Stimulated activated CD8-positive, alpha-beta memory T cell treated with anti-CD3 and anti-CD28 coated beads, Interleukin-4, amount 100 ng/mL, for 48 hours (primary cell): ENCODE data around the gene NBEAL2.
"Not testable (repeated sequence)": the region's sequence is repeated elsewhere in the genome, so short reads cannot be mapped to it uniquely, and the experiment has no call there.

Experiments used
- DNase-seq: peaks from one replicate; pipeline ENCODE4 v3.0.0-alpha.2; 2020

NBEAL2 gene

GRCh38 chr3:46946856-46947545, 32.5 kb upstream of the NBEAL2 start:
- peak; percentile 77 for DNase-seq

GRCh38 chr3:46947546-46947901, 31.9 kb upstream of the NBEAL2 start:
- DNase-seq, result no peak

- DNase-seq, result peak; percentile 78
Observed at GRCh38 chr3:46947981-46948791, 31.3 kb upstream of the NBEAL2 start.

- DNase-seq, result no peak
Observed at GRCh38 chr3:46948830-46949671, 30.4 kb upstream of the NBEAL2 start.

GRCh38 chr3:46950177-46950576, 29.3 kb upstream of the NBEAL2 start:
- no peak for DNase-seq

GRCh38 chr3:46950650-46951241, 28.7 kb upstream of the NBEAL2 start:
- DNase-seq, result no peak

GRCh38 chr3:46952813-46953212, 26.7 kb upstream of the NBEAL2 start:
- DNase-seq, result no peak

GRCh38 chr3:46953234-46954010, 26.0 kb upstream of the NBEAL2 start:
- no peak for DNase-seq

- no peak for DNase-seq
Observed at GRCh38 chr3:46954178-46954577, 25.3 kb upstream of the NBEAL2 start.

- DNase-seq, result no peak
Observed at GRCh38 chr3:46955157-46955556, 24.3 kb upstream of the NBEAL2 start.

GRCh38 chr3:46955801-46956259, 23.6 kb upstream of the NBEAL2 start:
- DNase-seq, result no peak

GRCh38 chr3:46957092-46957820, 22.2 kb upstream of the NBEAL2 start:
- DNase-seq, result no peak

- DNase-seq, result no peak
Observed at GRCh38 chr3:46958467-46959160, 20.9 kb upstream of the NBEAL2 start.

- peak; percentile 69 for DNase-seq
Observed at GRCh38 chr3:46959161-46959511, 20.3 kb upstream of the NBEAL2 start.

- no peak for DNase-seq
Observed at GRCh38 chr3:46960081-46960701, 19.3 kb upstream of the NBEAL2 start.

GRCh38 chr3:46960835-46961234, 18.6 kb upstream of the NBEAL2 start:
- DNase-seq, result no peak

- no peak for DNase-seq
Observed at GRCh38 chr3:46962427-46962826, 17.0 kb upstream of the NBEAL2 start.

- no peak for DNase-seq
Observed at GRCh38 chr3:46962990-46963389, 16.5 kb upstream of the NBEAL2 start.

- DNase-seq, result not testable (repeated sequence)
Observed at GRCh38 chr3:46964038-46964590, 15.4 kb upstream of the NBEAL2 start.

- DNase-seq, result no peak
Observed at GRCh38 chr3:46965151-46965550, 14.3 kb upstream of the NBEAL2 start.
